ENCODE data around the gene TBCK. TPM values are rescaled to one million over a fixed set of nuclear protein-coding genes. Genes with fewer than 3 reads are reported as not detected.

Gene TBCK
- total RNA-seq, 1 experiment from 2014 or later = 28.6 TPM

GRCh38 chr4:106048250-106048971 lies 267.6 kb downstream of the TBCK start (continued):
- TF ChIP-seq ESRRA (CRISPR knock-in tag; IDR thresholded peaks at IDR 0.05; ENCODE audit: borderline replicate concordance) (no peak), ZNF396 (CRISPR knock-in tag; IDR thresholded peaks at IDR 0.05; ENCODE audit: borderline replicate concordance) (no peak), FOXP4 (CRISPR knock-in tag; IDR thresholded peaks at IDR 0.05) (no peak)
- TF ChIP-seq, protein P1, sequence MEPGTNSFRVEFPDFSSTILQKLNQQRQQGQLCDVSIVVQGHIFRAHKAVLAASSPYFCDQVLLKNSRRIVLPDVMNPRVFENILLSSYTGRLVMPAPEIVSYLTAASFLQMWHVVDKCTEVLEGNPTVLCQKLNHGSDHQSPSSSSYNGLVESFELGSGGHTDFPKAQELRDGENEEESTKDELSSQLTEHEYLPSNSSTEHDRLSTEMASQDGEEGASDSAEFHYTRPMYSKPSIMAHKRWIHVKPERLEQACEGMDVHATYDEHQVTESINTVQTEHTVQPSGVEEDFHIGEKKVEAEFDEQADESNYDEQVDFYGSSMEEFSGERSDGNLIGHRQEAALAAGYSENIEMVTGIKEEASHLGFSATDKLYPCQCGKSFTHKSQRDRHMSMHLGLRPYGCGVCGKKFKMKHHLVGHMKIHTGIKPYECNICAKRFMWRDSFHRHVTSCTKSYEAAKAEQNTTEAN (CRISPR knock-in tag; IDR thresholded peaks at IDR 0.05) = no peak

GRCh38 chr4:106046083-106046482 lies 269.9 kb downstream of the TBCK start:
- TF ChIP-seq ETV6 (CRISPR knock-in tag; IDR thresholded peaks at IDR 0.05) (no peak), TP53 (CRISPR knock-in tag; IDR thresholded peaks at IDR 0.05) (no peak), FOXP1 (CRISPR knock-in tag; IDR thresholded peaks at IDR 0.05; ENCODE audit: borderline replicate concordance) (no peak), NR2C2 (CRISPR knock-in tag; IDR thresholded peaks at IDR 0.05) (no peak), FOXP4 (CRISPR knock-in tag; IDR thresholded peaks at IDR 0.05) (no peak), ZNF138 (CRISPR knock-in tag; conservative IDR thresholded peaks at IDR 0.05) (no peak)
- TF ChIP-seq, protein P2, sequence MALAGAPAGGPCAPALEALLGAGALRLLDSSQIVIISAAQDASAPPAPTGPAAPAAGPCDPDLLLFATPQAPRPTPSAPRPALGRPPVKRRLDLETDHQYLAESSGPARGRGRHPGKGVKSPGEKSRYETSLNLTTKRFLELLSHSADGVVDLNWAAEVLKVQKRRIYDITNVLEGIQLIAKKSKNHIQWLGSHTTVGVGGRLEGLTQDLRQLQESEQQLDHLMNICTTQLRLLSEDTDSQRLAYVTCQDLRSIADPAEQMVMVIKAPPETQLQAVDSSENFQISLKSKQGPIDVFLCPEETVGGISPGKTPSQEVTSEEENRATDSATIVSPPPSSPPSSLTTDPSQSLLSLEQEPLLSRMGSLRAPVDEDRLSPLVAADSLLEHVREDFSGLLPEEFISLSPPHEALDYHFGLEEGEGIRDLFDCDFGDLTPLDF (CRISPR knock-in tag; IDR thresholded peaks at IDR 0.05) = no peak
- H3K9me3 Mint-ChIP-seq = no peaks in the 10 kb centered on the region
- ATAC-seq (no peak), DNase-seq (ENCODE audit: low spot score) (no peak)
- no peaks in the 10 kb centered on the region for H3K27me3 Mint-ChIP-seq (ENCODE audit: low read depth)
- peaks cover 4% of the 10 kb centered on the region; the same call in 1 of the 2 replicates for H3K4me1 Mint-ChIP-seq
- no peaks in the 10 kb centered on the region for H3K36me3 Mint-ChIP-seq
- ChIA-PET POLR2A (no interaction called here), CTCF (no interaction called here)
- no peak overlapping the region for H3K27ac Mint-ChIP-seq
- no peak overlapping the region for H3K4me3 Mint-ChIP-seq

GRCh38 chr4:106041294-106042002 lies 274.6 kb downstream of the TBCK start:
- Mint-ChIP-seq H3K9me3 (no peaks in the 10 kb centered on the region), H3K27me3 (ENCODE audit: low read depth) (no peaks in the 10 kb centered on the region), H3K4me3 (no peak overlapping the region), H3K4me1 (peaks cover 8% of the 10 kb centered on the region), H3K27ac (no peak overlapping the region), H3K36me3 (no peaks in the 10 kb centered on the region)
- no peak for ATAC-seq
- no peak for TF ChIP-seq KAT7 (CRISPR knock-in tag; IDR thresholded peaks at IDR 0.05; ENCODE audit: borderline replicate concordance)
- TF ChIP-seq IRF1 (CRISPR knock-in tag; IDR thresholded peaks at IDR 0.05) = no peak
- TF ChIP-seq ZNF138 (CRISPR knock-in tag; conservative IDR thresholded peaks at IDR 0.05) = no peak
- TF ChIP-seq RORB (CRISPR knock-in tag; IDR thresholded peaks at IDR 0.05) = no peak
- no peak for TF ChIP-seq GTF2I (CRISPR knock-in tag; conservative IDR thresholded peaks at IDR 0.05)
- no peak for TF ChIP-seq ZNF219 (CRISPR knock-in tag; IDR thresholded peaks at IDR 0.05; ENCODE audit: borderline replicate concordance)
- TF ChIP-seq ZSCAN18 (CRISPR knock-in tag; IDR thresholded peaks at IDR 0.05) = no peak
- no peak for DNase-seq (ENCODE audit: low spot score)
- POLR2A ChIA-PET = no interaction called here
- CTCF ChIA-PET = no interaction called here

All from WTC11 (cell line).